Naive thymus-derived CD4-positive, alpha-beta T cell (primary cell): ENCODE data around the gene TRIM3. TPM values are rescaled to one million over a fixed set of nuclear protein-coding genes. Genes with fewer than 3 reads are reported as not detected.
A peak's percentile ranks its signal among the peaks of the same experiment; 100 is the strongest.

Experiments
- ATAC-seq: fragments of 150-1000 bp; cut with Tn5 transposase; 2 replicates; pipeline ENCODE4 v1.10.0; 2021; ENCODE audit warnings: mild to moderate bottlenecking, moderate library complexity
- CTCF ChIA-PET: fragments of 350-600 bp; sonication (Branson Sonifier 250); formaldehyde crosslinking; loops from one replicate; lab custom pipeline; 2021; ENCODE audit warnings: antibody characterized with exemption; lab: Charles Lee
- POLR2A ChIA-PET: fragments of 350-600 bp; sonication (Branson Sonifier 250); formaldehyde crosslinking; loops from one replicate; lab custom pipeline; 2021; ENCODE audit warnings: antibody characterized with exemption, inconsistent platforms; lab: Charles Lee
- DNase-seq, 9 donors: peaks; one replicate each; pipeline versions ENCODE4 v3.0.0 to v3.0.0-alpha.2; 2020 to 2022; ENCODE audit warnings: mixed read lengths in 1 of 9
- H3K27ac ChIP-seq: one replicate; pipeline ENCODE4 v1.7.0; 2013; ENCODE audit warnings: mild to moderate bottlenecking, low read depth, low read length, moderate library complexity
- H3K27me3 ChIP-seq, 2 donors: one replicate each; pipeline ENCODE4 v1.7.0; 2013; ENCODE audit warnings: low read length in 2 of 2, mild to moderate bottlenecking in 2 of 2, moderate library complexity in 2 of 2; ENCODE audit not compliant: control insufficient read depth in 2 of 2, insufficient read depth in 2 of 2
- H3K36me3 ChIP-seq, 3 experiments: 1 replicate in 2 of 3; 2 replicates in 1 of 3; pipeline ENCODE4 v1.7.0; 2013; ENCODE audit warnings: low read length in 3 of 3, mild to moderate bottlenecking in 3 of 3, moderate library complexity in 1 of 3; ENCODE audit not compliant: insufficient read depth in 3 of 3, control insufficient read depth in 2 of 3
- H3K4me1 ChIP-seq, 2 donors: one replicate each; pipeline ENCODE4 v1.7.0; 2013; ENCODE audit warnings: low read length in 2 of 2, mild to moderate bottlenecking in 2 of 2, moderate library complexity in 1 of 2; ENCODE audit not compliant: control insufficient read depth in 2 of 2, insufficient read depth in 2 of 2
- H3K4me3 ChIP-seq: 2 replicates; pipeline ENCODE4 v1.7.0; 2013; ENCODE audit warnings: mild to moderate bottlenecking, low read length
- H3K9me3 ChIP-seq, 3 experiments: 1 replicate in 2 of 3; 2 replicates in 1 of 3; pipeline ENCODE4 v1.7.0; 2013; ENCODE audit warnings: low read length in 3 of 3; ENCODE audit not compliant: control insufficient read depth in 2 of 3
- H3K27ac Mint-ChIP-seq, 9 donors: one replicate each; pipeline ENCODE4 v1.8.0; 2020 to 2022; ENCODE audit warnings: mixed read lengths in 9 of 9, mild to moderate bottlenecking in 8 of 9, moderate library complexity in 5 of 9, inconsistent platforms in 2 of 9
- H3K27me3 Mint-ChIP-seq, 5 donors: one replicate each; pipeline ENCODE4 v1.8.0; 2021 to 2022; ENCODE audit warnings: mixed read lengths in 5 of 5, mild to moderate bottlenecking in 1 of 5
- H3K36me3 Mint-ChIP-seq, 5 donors: one replicate each; pipeline ENCODE4 v1.8.0; 2020 to 2022; ENCODE audit warnings: mixed read lengths in 5 of 5, mild to moderate bottlenecking in 3 of 5, inconsistent platforms in 1 of 5
- H3K4me1 Mint-ChIP-seq, 7 donors: one replicate each; pipeline ENCODE4 v1.8.0; 2020 to 2022; ENCODE audit warnings: mixed read lengths in 7 of 7, mild to moderate bottlenecking in 3 of 7, inconsistent platforms in 1 of 7
- H3K4me3 Mint-ChIP-seq, 10 donors: one replicate each; pipeline ENCODE4 v1.8.0; 2020 to 2022; ENCODE audit warnings: mild to moderate bottlenecking in 10 of 10, mixed read lengths in 10 of 10, moderate library complexity in 6 of 10, inconsistent platforms in 2 of 10
- H3K9me3 Mint-ChIP-seq, 11 donors: one replicate each; pipeline ENCODE4 v1.8.0; 2020 to 2022; ENCODE audit warnings: mixed read lengths in 11 of 11, mild to moderate bottlenecking in 4 of 11, inconsistent platforms in 1 of 11, moderate library complexity in 1 of 11
- intact Hi-C, 2 donors: fragments of 100-400 bp; cut with micrococcal nuclease; formaldehyde crosslinking; loops; one replicate each; pipeline ENCODE4 v1.15.1; 2023
- polyA plus RNA-seq, 2 donors: library from polyadenylated mRNA; unstranded; fragments of 300-500 nt; fragmentation: Illumina TruSeq; gene quantifications; one replicate each; pipeline ENCODE4 v1.2.3, GENCODE V29; 2021
- total RNA-seq, 6 experiments: library from RNA in 5 of 6; stranded (reverse) in 5 of 6; gene quantifications; 1 replicate in 5 of 6; 2 replicates in 1 of 6; pipeline ENCODE4 v1.2.3 and lab custom pipeline; 2021 to 2026

Gene TRIM3
- total and polyA plus RNA-seq, 7 experiments from 2014 or later: 1.6 to 20.7 (median 12.7) TPM

DNA sequence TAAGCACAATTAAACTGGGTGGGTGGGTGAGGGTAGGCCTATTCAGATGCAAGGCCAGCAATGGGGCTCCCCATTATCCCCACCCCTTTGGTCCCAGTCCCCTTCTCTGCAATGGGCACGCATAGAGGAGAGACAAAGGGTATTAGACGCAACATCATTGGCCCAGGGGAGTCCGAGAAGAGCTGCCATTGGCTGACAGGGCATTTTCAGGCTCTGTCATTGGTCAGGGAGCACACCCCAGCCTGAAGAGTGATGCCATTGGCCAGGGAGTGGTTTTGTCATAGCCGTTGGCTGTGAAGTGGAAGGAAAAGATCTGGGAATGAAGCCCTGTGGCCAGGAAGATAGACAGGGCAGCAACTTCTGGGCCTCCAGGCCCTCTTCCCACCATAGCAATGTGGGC lies 2.8 kb upstream of the TRIM3 start:
- CTCF ChIA-PET: interaction anchor here (0.6 to 1.1 kb wide), 2 partner anchors 56 to 98 kb away, joined by 3 to 6 read pairs; no protein-coding TSS in a partner anchor
- Histone ChIP-seq H3K36me3 (peaks cover 0 to 28% (median 13%) of the 10 kb centered on the region in 3 experiments), H3K27me3 (no peaks in the 10 kb centered on the region), H3K4me3 (no peak overlapping the region), H3K4me1 (peaks cover 15 to 21% of the 10 kb centered on the region in 2 donors), H3K9me3 (no peaks in the 10 kb centered on the region), H3K27ac (no peak overlapping the region)
- Mint-ChIP-seq H3K4me1 (peaks cover 23 to 55% (median 45%) of the 10 kb centered on the region in 7 donors), H3K36me3 (peaks cover 0 to 26% (median 0%) of the 10 kb centered on the region in 5 donors), H3K9me3 (no peaks in the 10 kb centered on the region), H3K27ac (peak overlapping the region in 4 of 9 donors; percentile 60 to 78 (median 70)), H3K4me3 (no peak overlapping the region), H3K27me3 (peaks cover 0 to 8% (median 0%) of the 10 kb centered on the region in 5 donors)
- intact Hi-C loops: no loop called here
- POLR2A ChIA-PET: interaction anchor here (1.3 kb wide), 1 partner anchor 67 kb away, joined by 4 read pairs; no protein-coding TSS in a partner anchor
- ATAC-seq (no peak), DNase-seq (no peak)

DNA sequence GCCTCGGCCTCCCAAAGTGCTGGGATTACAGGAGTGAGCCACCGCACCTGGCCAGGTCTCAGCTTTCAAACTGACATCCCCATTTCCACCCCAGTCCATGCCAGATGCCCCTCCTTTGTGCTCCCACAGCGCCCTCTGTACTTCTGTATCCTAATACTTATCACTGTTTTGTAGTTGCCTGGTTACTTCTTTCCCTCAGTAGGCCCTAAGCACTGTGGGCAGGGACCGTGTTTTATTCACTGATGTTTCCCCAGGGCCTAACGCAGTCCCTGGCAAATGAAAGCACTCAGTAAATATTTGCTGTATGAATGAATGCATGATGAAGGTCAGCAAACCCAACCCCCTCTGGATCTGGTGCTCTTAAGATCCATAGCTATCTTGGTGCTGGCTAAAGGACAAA lies 2.2 kb upstream of the TRIM3 start:
- Mint-ChIP-seq H3K4me3 (peak overlapping the region in 3 of 10 donors; percentile 4 to 78 (median 64)), H3K27ac (peak overlapping the region in 7 of 9 donors; percentile 50 to 90 (median 80)), H3K9me3 (no peaks in the 10 kb centered on the region), H3K36me3 (peaks cover 0 to 26% (median 0%) of the 10 kb centered on the region in 5 donors), H3K27me3 (peaks cover 0 to 10% (median 0%) of the 10 kb centered on the region in 5 donors), H3K4me1 (peaks cover 27 to 52% (median 42%) of the 10 kb centered on the region in 7 donors)
- DNase-seq (no peak), ATAC-seq (no peak)
- Histone ChIP-seq H3K27me3 (no peaks in the 10 kb centered on the region), H3K27ac (no peak overlapping the region), H3K4me1 (peaks cover 14 to 21% of the 10 kb centered on the region in 2 donors), H3K9me3 (no peaks in the 10 kb centered on the region), H3K36me3 (peaks cover 0 to 28% (median 13%) of the 10 kb centered on the region in 3 experiments), H3K4me3 (no peak overlapping the region)
- CTCF ChIA-PET: interaction anchor here (0.6 to 1.7 kb wide), 2 partner anchors 55 to 97 kb away, joined by 3 to 5 read pairs; no protein-coding TSS in a partner anchor
- POLR2A ChIA-PET: interaction anchor here (1.3 to 1.6 kb wide), 2 partner anchors 14 to 66 kb away, joined by 3 to 4 read pairs; no protein-coding TSS in a partner anchor
- intact Hi-C loops: no loop called here

DNA sequence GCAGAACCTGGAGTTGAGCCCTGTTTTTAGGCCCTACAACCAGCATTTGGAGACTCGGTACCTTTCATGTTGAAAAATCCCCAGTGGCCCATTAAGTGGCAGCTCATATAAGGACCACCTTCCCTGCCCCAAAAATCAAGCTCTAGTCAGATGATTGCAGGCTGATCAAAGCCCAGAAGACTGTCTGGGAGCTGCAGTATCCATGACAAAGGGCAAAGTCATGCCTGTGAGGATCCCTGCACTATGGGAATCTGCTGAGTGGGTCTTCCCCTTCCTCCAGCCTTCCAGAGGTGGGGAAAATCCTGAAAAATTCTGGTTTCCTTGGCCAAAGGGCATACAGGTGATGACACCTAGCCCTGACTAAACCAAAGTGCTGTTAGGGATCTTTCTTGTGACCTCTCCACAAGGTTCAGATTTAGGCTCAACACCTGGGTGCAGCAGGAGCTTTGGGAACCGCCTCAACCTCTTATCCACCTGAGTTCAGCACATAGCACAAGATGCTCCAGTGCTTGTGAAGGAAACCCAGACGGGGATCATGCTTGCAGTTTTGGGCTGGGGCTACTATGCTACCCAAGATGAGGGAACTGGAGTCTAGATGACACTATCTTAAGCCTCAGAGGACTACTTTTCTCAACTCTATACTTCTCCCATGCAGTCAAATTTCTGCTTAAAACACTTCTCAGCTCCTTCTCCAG lies 1.2 kb upstream of the TRIM3 start:
- Mint-ChIP-seq H3K36me3 (peaks cover 0 to 26% (median 0%) of the 10 kb centered on the region in 5 donors), H3K4me1 (peaks cover 23 to 43% (median 32%) of the 10 kb centered on the region in 7 donors), H3K27ac (peak overlapping the region in 8 of 9 donors; percentile 50 to 90 (median 84)), H3K4me3 (peak overlapping the region; percentile 42 to 84 (median 79)), H3K27me3 (peaks cover 0 to 10% (median 0%) of the 10 kb centered on the region in 5 donors), H3K9me3 (no peaks in the 10 kb centered on the region)
- ChIA-PET POLR2A (interaction anchor here (0.7 to 1.6 kb wide), 4 partner anchors 15 to 98 kb away, joined by 3 to 4 read pairs (median 3); no protein-coding TSS in a partner anchor), CTCF (interaction anchor here (1.7 kb wide), 1 partner anchor 96 kb away, joined by 5 read pairs; no protein-coding TSS in a partner anchor)
- no peak overlapping the region for H3K4me3 ChIP-seq
- no peak for DNase-seq
- peaks cover 0 to 28% (median 13%) of the 10 kb centered on the region in 3 experiments for H3K36me3 ChIP-seq
- intact Hi-C loops: loop anchor here in 1 of 2 donors (1.0 to 5.0 kb wide), 2 partner anchors 38 to 86 kb away; no protein-coding TSS in a partner anchor
- peaks cover 7 to 13% of the 10 kb centered on the region in 2 donors for H3K4me1 ChIP-seq
- H3K27me3 ChIP-seq: no peaks in the 10 kb centered on the region
- H3K9me3 ChIP-seq: no peaks in the 10 kb centered on the region
- no peak for ATAC-seq
- H3K27ac ChIP-seq: peak overlapping the region; percentile 68

DNA sequence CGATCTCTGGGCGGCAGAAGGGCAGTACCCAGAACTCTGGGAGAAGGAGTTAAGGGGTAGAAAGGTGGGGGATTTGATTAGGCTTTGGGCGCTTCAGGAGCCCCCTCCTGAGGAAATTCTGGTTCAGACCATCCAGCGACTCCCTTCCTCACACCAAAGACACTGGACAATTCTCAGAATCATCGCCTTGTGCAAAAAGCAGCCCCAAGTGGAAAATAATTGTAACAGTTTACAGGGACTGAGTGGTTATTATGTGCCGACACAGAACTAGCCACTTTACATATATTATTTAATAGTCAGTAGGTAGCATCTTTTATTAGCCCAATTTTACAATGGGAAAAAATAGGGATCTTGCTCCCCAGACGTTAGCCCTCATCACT lies 662 bp upstream of the TRIM3 start:
- DNase-seq (no peak), ATAC-seq (no peak)
- Histone ChIP-seq H3K27me3 (no peaks in the 10 kb centered on the region), H3K27ac (peak overlapping the region; percentile 68), H3K4me3 (peak overlapping the region; percentile 40), H3K36me3 (peaks cover 0 to 27% (median 13%) of the 10 kb centered on the region in 3 experiments), H3K9me3 (no peaks in the 10 kb centered on the region), H3K4me1 (peaks cover 7 to 11% of the 10 kb centered on the region in 2 donors)
- intact Hi-C loops: loop anchor here in 1 of 2 donors (1.0 to 5.0 kb wide), 2 partner anchors 37 to 85 kb away; no protein-coding TSS in a partner anchor
- Mint-ChIP-seq H3K36me3 (peaks cover 0 to 21% (median 0%) of the 10 kb centered on the region in 5 donors), H3K27me3 (peaks cover 0 to 10% (median 0%) of the 10 kb centered on the region in 5 donors), H3K4me3 (peak overlapping the region; percentile 69 to 84 (median 79)), H3K27ac (peak overlapping the region in 8 of 9 donors; percentile 50 to 90 (median 84)), H3K4me1 (peaks cover 18 to 37% (median 27%) of the 10 kb centered on the region in 7 donors), H3K9me3 (no peaks in the 10 kb centered on the region)
- POLR2A ChIA-PET: interaction anchor here (0.8 to 1.6 kb wide), 2 partner anchors 16 to 32 kb away, joined by 3 read pairs; no protein-coding TSS in a partner anchor
- CTCF ChIA-PET: interaction anchor here (1.7 kb wide), 1 partner anchor 95 kb away, joined by 5 read pairs; no protein-coding TSS in a partner anchor

DNA sequence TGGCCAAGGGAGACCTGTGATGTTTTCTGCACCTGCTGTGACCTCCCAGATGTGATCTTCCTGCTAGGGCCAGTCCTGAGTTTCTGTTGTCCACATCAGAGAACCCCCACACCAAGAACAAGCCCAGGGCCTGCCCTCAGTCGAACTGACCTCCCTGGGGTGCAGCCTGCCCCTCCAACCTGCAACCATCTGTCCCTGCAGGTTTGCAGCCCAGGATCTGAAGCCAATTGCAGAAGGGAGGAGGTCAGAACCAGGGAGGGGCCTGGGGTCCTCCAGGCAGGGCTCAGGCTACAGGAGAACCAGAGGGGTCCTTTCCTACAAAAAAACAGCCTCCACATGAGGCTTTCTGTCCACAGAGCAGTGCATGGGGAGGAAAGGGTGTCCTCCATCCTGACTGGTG lies 807 bp downstream of the TRIM3 start:
- Histone ChIP-seq H3K4me3 (no peak overlapping the region), H3K27ac (no peak overlapping the region), H3K36me3 (peaks cover 0 to 12% (median 8%) of the 10 kb centered on the region in 3 experiments), H3K9me3 (no peaks in the 10 kb centered on the region), H3K4me1 (peaks cover 7 to 11% of the 10 kb centered on the region in 2 donors), H3K27me3 (no peaks in the 10 kb centered on the region)
- Mint-ChIP-seq H3K4me1 (peaks cover 12 to 29% (median 20%) of the 10 kb centered on the region in 7 donors), H3K4me3 (peak overlapping the region; percentile 57 to 89 (median 82)), H3K27ac (peak overlapping the region in 8 of 9 donors; percentile 10 to 86 (median 74)), H3K36me3 (peaks cover 0 to 9% (median 0%) of the 10 kb centered on the region in 5 donors), H3K27me3 (peaks cover 0 to 10% (median 0%) of the 10 kb centered on the region in 5 donors), H3K9me3 (no peaks in the 10 kb centered on the region)
- intact Hi-C loops: loop anchor here in 1 of 2 donors (1.0 to 5.0 kb wide), 3 partner anchors 8 to 238 kb away; partner anchors contain the start of genes ARFIP2, FHIP1B and TIMM10B
- CTCF ChIA-PET: interaction anchor here (1.0 to 2.2 kb wide), 4 partner anchors 28 to 94 kb away, joined by 3 to 8 read pairs (median 6); partner anchors contain the start of gene HPX
- POLR2A ChIA-PET: interaction anchor here (0.9 to 3.5 kb wide), 6 partner anchors 10 to 138 kb away, joined by 3 to 20 read pairs (median 4); partner anchors contain the start of genes ARFIP2, SMPD1, TAF10 and TIMM10B
- ATAC-seq (no peak), DNase-seq (no peak)

DNA sequence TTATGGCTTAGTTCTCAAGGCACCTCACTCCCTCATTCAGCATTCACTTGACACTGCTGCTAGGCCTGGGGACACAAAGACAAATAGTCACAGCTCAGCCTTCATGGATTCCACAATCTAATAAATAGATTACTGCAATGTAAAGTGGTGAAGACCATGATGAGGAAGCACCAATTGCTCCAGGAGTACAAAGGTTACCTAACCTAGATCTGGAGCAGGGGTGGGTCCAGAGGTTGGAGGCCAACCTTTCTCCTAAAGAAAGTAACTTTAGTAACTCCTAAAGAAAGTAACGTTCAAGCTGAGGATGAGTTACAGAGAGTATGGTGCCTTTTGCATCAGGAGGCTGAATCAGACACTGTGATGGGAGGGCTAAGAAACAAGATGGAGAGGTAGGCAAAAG lies 4.1 kb downstream of the TRIM3 start:
- Histone ChIP-seq H3K9me3 (no peaks in the 10 kb centered on the region), H3K4me1 (peaks cover 7 to 11% of the 10 kb centered on the region in 2 donors), H3K36me3 (no peaks in the 10 kb centered on the region), H3K27ac (no peak overlapping the region), H3K4me3 (no peak overlapping the region), H3K27me3 (no peaks in the 10 kb centered on the region)
- Mint-ChIP-seq H3K36me3 (peaks cover 0 to 12% (median 5%) of the 10 kb centered on the region in 5 donors), H3K4me1 (peaks cover 12 to 26% (median 16%) of the 10 kb centered on the region in 7 donors), H3K9me3 (peaks cover 0 to 2% (median 0%) of the 10 kb centered on the region in 11 donors), H3K27me3 (peaks cover 0 to 24% (median 0%) of the 10 kb centered on the region in 5 donors), H3K27ac (no peak overlapping the region), H3K4me3 (no peak overlapping the region)
- ChIA-PET POLR2A (no interaction called here), CTCF (no interaction called here)
- ATAC-seq: no peak
- intact Hi-C loops: no loop called here
- DNase-seq: no peak
